Smooth muscle cell of the brain vasculature (primary cell): ENCODE results near the gene CT47A7.
"Not testable (repeated sequence)": the region's sequence is repeated elsewhere in the genome, so short reads cannot be mapped to it uniquely, and the experiment has no call there.

ENCODE experiments used
- DNase-seq: peaks from one replicate; pipeline ENCODE4 v3.0.0-alpha.2; 2012; ENCODE audit warnings: low read depth, low spot score

CT47A7 gene

GRCh38 chrX:120956500-120956899 is at the start of gene CT47A7:
CT47A7 (minus strand) TSS chrX:120956600; CDS start chrX:120956345, 255 bp downstream.
- DNase-seq = not testable (repeated sequence)

GRCh38 chrX:121000589-121000988 is 44.2 kb upstream of the CT47A7 start:
- no peak for DNase-seq

GRCh38 chrX:120999413-120999812 is 43.0 kb upstream of the CT47A7 start:
- DNase-seq = no peak

- DNase-seq = not testable (repeated sequence)
These were observed 29.3 kb upstream of the CT47A7 start, which contains the start of gene CT47A1 for GRCh38 chrX:120985660-120986059. CT47A1 (minus strand) TSS chrX:120985760; CDS start chrX:120985529, 231 bp downstream.
